EL (cell line): ENCODE measurements around the gene SLC22A23.
A peak's percentile ranks its signal among the peaks of the same experiment; 100 is the strongest.

Experiments used
- DNase-seq: peaks from one replicate; pipeline ENCODE4 v3.0.0-alpha.2; 2016

SLC22A23 gene

GRCh38 chr6:3366596-3367413 is 90.0 kb downstream of the SLC22A23 start:
- DNase-seq, result no peak

GRCh38 chr6:3364391-3364790 is 92.5 kb downstream of the SLC22A23 start:
- DNase-seq, result no peak

GRCh38 chr6:3363296-3364025 is 93.4 kb downstream of the SLC22A23 start:
- DNase-seq, result no peak

- no peak for DNase-seq
Measured at GRCh38 chr6:3361312-3362037, 95.4 kb downstream of the SLC22A23 start.

DNA sequence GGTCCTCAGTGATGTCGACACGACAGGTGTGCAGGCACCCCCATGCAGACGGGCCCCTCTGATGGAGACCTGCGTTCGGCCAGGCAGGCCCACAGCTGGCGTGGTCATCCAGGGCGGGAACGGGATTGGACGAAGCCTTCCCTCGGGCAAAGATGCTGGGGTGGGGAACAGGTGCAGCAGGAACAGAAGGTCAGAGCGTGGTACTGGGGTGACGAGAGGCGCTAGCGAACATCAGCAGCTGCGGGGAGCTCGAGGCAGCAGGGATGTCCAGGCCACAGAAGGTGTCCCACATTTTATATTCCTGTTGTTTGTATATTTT is 96.2 kb downstream of the SLC22A23 start:
- no peak for DNase-seq

DNA sequence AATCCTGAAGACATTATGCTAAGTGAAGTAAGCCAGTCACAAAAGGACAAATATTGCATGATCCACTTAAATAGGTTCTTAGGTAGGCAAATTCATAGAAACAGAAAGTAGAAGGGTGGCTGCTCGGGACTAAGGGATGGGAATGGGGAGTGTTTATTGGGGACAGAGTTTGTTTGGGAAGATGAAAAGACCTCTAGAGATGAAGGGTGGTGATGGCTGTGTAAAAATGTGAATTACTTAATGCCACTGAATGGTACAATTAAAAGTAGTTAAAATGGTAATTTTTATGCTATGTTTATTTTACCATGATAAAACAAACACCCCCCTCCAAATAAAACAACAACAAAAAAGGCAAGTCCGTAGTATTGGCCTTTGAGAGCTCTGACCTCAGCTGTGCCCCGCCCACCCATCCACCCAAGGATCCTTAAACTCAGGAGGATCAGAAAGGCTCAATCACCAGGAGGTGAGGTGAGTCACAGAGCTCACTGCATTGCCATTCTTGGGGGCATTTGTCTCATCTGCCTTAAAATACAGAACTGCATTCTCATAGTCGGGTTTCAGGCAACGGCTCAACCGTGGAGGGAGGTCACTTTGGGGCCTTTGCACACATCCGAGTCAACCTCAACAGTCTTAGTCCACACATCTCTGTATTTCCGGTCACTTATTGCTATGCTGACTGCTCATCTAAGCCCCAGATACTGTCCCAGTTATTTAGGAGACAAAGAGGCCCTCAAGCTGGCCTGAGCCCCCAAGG is 96.7 kb downstream of the SLC22A23 start:
- no peak for DNase-seq

- DNase-seq, result peak; percentile 30
Measured at GRCh38 chr6:3359101-3359752, 97.6 kb downstream of the SLC22A23 start.

- no peak for DNase-seq
Measured at GRCh38 chr6:3358413-3359100, 98.3 kb downstream of the SLC22A23 start.

DNA sequence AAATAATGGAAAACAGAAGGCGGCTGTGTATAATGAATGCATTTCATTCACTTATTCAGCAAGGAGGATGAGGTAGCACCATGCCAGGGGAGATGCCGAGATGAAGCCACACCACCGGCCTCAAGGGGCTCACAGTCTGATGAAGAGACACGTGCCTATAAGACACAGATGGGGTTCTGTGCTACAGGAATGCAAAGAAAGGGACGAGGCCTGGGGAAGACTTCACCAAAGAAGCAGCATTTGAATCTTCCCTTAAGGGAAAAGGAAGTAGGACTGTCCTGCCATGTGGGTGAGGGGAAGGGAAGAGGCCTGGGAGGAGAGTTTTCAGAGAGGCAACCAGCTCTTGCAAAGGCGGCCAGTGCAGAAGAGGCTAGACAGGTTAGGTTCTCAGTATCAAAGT is 99.2 kb downstream of the SLC22A23 start:
- no peak for DNase-seq

DNA sequence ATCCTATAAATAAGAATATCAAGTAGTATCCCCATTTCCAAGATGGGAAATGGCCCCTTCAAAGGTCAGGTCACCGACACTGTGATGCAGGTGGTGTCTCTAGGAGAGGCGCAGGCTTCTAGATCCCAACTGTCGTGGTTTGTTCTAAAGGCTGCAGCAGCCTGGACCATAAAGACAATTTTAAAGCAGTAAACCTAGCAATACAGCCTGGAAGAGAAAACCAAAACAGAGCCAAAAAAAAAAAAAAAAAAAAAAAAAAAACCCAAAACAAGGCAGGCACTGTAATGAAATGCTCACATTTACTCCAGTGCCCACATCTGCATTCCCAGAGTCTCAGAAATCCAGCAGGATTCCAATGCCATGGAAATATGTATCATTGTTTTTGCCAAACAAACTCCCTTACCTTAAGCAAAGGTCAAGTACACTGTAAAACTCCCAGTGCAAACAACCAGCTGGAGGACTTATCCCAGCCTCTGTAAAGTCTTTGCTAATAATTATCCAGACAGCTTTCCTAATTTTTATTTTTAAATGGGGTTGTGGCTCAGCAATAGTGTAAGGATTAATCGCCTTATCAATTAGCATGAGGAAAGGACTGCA is 99.9 kb downstream of the SLC22A23 start:
- DNase-seq, result no peak

DNA sequence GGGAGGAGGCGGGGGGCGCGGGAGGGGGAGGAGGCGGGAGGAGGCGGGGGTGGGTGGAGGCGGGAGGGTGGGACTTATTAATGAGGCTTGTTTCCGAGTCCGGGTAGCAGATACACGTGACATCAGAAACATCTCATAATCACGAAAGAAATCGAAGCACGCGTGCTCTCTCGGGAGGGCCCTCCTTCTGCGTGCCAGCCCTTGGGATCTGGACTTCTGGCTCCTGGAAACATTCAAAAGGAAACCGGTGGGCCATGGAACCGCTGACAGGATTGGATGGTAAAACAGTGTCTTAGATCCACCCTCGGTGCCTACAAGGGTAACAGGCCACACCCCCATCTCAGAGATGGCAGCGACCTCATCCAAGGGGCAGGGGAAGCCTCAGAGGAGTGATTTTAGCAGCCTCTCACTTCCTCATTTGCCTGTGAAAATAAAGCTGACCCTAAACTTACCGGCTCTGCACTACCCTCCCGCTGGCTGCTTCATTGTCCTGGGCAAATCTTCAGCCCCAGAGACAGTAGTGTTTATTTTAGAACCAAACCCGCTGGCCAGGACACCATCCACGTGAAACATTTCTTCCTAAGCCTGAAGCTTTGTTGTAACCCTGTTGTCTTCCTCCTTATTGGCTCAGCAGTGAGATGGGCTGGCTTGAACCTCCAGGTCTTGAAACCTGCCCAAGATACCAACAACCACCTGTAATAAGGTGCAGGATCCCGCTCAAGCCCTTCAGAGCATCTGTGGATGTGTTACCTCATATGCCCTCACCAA is 100.6 kb downstream of the SLC22A23 start:
- DNase-seq, result peak; percentile 76

DNA sequence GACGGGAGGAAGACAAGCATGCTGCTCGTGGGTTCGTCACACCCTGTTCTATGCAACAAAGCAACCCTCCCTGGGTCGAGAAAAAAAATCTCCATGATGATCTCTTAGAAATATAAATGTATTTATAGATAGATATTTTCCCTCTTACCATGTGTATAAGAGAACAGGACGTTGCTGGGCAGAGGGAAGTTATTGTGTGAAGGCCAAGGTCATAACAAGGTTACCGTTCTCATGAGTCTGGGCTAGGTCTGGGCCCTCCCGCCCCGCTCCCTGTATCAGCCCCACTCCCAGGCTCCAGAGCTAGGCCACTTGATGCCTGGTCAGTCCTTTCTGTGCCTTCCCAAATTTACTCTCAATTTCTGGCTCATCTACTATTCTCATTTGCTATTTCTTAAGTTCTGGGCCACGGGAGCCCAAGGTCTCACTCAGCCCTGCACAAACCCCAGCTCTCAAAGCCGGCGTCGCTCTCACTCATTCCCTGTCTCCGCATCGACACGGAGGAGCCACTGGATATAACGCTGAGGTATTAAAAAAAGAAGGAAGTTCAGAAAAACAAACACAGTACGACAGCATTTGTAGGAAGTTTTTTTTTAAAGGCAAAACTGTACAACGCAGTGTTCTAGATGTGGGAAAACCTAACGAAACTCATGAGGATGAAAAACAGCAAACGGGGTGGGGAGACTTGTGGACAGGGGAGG is 101.3 kb downstream of the SLC22A23 start:
- peak; percentile 36 for DNase-seq

DNA sequence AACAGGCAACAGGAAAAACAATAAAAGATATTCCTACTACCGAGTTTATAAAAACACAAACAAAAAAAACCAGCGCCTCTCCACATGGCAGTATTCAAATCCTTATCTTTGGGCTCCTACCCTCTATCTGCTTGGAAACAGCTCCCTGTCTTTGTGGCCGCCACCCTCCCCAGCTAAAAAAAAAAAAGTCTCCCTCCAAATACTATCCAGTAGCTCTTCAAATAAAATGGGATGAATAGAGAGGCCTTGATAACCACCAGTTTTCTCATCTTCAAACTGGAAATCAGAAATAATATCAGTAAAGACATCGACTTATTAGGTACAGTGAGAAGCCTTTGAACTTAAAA is 101.9 kb downstream of the SLC22A23 start:
- no peak for DNase-seq

DNA sequence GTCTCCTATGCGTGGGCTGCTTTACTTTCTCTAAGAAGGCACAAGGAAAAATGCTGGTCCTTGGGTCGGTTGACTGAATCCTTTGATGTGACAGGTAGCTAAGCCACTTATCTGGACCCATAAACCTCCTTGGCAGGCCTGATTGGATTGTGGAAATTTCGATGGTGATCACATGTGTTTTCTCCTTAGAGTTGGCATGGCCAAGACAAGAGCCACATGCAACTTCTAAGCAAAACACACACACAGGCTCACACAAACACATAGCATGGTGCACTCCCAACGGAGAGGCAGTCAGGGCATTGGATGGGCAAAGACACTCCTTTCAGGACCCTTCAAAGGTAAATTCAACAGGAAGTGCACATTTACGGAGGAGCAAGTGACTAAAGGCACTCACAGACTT is 102.9 kb downstream of the SLC22A23 start:
- DNase-seq, result no peak

- DNase-seq, result no peak
Measured at GRCh38 chr6:3353213-3353903, 103.5 kb downstream of the SLC22A23 start.

DNA sequence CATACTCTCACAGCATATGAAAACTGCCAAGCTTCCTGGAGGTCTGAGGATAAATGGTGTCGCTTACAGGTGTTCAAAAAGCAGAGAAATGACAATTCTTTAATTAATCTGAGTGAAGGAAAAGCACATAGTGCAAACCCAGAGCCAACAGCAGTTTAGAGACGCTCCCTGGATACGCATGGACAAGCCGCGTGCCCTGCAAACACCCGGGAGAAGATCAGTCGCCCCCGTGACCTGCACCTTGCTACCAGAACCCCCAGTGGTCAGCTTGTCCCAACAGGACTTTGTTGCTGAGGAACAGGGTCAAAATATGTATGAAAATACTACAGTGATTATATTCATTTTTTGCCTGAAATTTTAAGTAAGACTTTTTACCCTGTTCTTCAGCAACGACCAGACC is 104.2 kb downstream of the SLC22A23 start:
- no peak for DNase-seq

- DNase-seq, result no peak
Measured at GRCh38 chr6:3351829-3352524, 104.9 kb downstream of the SLC22A23 start.

DNA sequence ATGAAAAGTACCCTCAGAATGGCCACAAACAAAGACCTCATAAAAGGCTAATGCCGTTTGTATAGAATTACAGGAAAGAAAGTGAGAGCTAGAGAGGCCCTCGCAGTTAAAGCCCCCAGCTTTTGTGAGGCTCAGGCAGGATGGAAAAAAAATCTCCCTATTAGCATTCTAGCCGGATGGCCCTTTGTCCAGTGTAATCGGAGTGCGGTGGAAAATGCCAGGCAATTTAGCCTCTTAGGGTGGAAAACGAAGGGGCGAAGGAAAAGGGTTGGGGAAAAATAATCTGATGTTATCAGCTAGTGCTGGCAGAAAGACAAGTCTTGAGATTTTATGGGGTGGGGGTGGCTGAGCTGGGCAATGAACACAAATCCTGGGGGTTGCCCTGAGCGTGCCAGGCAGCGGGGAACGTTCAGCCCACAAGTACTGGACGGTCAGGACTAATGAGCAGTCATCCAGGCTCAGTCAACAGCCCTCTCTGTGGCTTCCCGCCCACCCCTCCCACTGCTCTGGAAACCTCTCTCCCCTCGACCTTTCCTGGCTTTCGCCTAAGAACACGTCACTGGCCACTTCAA is 105.7 kb downstream of the SLC22A23 start:
- no peak for DNase-seq
